ENCODE data around the gene ZCCHC3. TPM values are rescaled to one million over a fixed set of nuclear protein-coding genes. Genes with fewer than 3 reads are reported as not detected.

The ZCCHC3 gene
- total RNA-seq, 2 experiments from 2014 or later, result 19.3 to 19.5 TPM

DNA sequence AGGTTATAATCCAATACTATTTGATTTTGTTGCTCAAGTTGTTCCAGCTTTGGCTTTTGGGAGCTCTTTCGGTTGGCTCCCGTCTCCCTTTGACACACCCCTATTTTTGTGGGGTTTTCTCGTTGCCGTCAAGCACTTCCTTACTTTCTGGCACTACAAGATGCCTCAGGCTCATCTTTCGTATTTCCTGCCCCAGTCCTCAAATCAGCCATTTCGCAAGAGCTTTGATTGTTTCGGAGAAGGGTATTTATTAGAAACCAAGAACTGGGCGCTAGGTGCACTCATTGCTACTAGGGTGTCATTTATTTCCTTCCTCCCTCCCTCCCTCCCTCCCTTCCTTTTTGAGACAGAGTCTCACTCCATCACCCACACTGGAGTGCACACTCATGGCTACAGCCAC lies 14.7 kb downstream of the ZCCHC3 start:
- H3K27ac Mint-ChIP-seq, result no peak overlapping the region
- no peak overlapping the region for H3K4me3 Mint-ChIP-seq
- H3K27me3 ChIP-seq (ENCODE audit: control insufficient read depth in 1 of 2, insufficient read depth in 2 of 2, low read length in 2 of 2), result no peaks in the 10 kb centered on the region
- peaks cover 14% of the 10 kb centered on the region for H3K4me1 Mint-ChIP-seq (ENCODE audit: low read depth)
- no peaks in the 10 kb centered on the region for H3K36me3 Mint-ChIP-seq (ENCODE audit: low read depth)
- TF ChIP-seq CTCF (IDR thresholded peaks at IDR 0.05), result no peak
- H3K27me3 Mint-ChIP-seq, result no peaks in the 10 kb centered on the region
- intact Hi-C loops (cut with DNase I, micrococcal nuclease), result no loop called here
- H3K9me3 Mint-ChIP-seq, result no peaks in the 10 kb centered on the region
- no peak for ATAC-seq (ENCODE audit: poor library complexity)
- ChIA-PET POLR2A (interaction anchor here (1.0 kb wide), 1 partner anchor 14 kb away, joined by 3 read pairs; no protein-coding TSS in a partner anchor), CTCF (no interaction called here)
- no peaks in the 10 kb centered on the region for H3K36me3 ChIP-seq (ENCODE audit: insufficient read depth, low read length)
- no peak overlapping the region for H3K4me3 ChIP-seq (ENCODE audit: low read length)
- no peak overlapping the region for H3K27ac ChIP-seq (ENCODE audit: low read depth in 1 of 2, low read length in 2 of 2)
- no peaks in the 10 kb centered on the region for H3K9me3 ChIP-seq (ENCODE audit: control insufficient read depth in 1 of 2, insufficient read depth in 1 of 2, low read length in 2 of 2)
- peaks cover 12% of the 10 kb centered on the region for H3K4me1 ChIP-seq (ENCODE audit: insufficient read depth, low read length)
- no peak for DNase-seq

- CTCF ChIA-PET, result no interaction called here
- intact Hi-C loops (cut with DNase I, micrococcal nuclease), result no loop called here
Measured at GRCh38 chr20:312866-313265, 15.5 kb downstream of the ZCCHC3 start.

GRCh38 chr20:313402-313801 lies 16.0 kb downstream of the ZCCHC3 start:
- ChIA-PET POLR2A (no interaction called here), CTCF (no interaction called here)
- Mint-ChIP-seq H3K4me3 (no peak overlapping the region), H3K36me3 (ENCODE audit: low read depth) (no peaks in the 10 kb centered on the region), H3K27me3 (no peaks in the 10 kb centered on the region), H3K4me1 (ENCODE audit: low read depth) (peaks cover 14% of the 10 kb centered on the region), H3K9me3 (no peaks in the 10 kb centered on the region), H3K27ac (no peak overlapping the region)
- H3K27me3 ChIP-seq (ENCODE audit: control insufficient read depth in 1 of 2, insufficient read depth in 2 of 2, low read length in 2 of 2), result no peaks in the 10 kb centered on the region
- intact Hi-C loops (cut with DNase I, micrococcal nuclease), result no loop called here
- peaks cover 12% of the 10 kb centered on the region for H3K4me1 ChIP-seq (ENCODE audit: insufficient read depth, low read length)
- DNase-seq (no peak), ATAC-seq (ENCODE audit: poor library complexity) (no peak)
- H3K9me3 ChIP-seq (ENCODE audit: control insufficient read depth in 1 of 2, insufficient read depth in 1 of 2, low read length in 2 of 2), result no peaks in the 10 kb centered on the region
- H3K27ac ChIP-seq (ENCODE audit: low read depth in 1 of 2, low read length in 2 of 2), result no peak overlapping the region
- H3K4me3 ChIP-seq (ENCODE audit: low read length), result no peak overlapping the region
- no peak for TF ChIP-seq CTCF (IDR thresholded peaks at IDR 0.05)
- no peaks in the 10 kb centered on the region for H3K36me3 ChIP-seq (ENCODE audit: insufficient read depth, low read length)

More at GRCh38 chr20:312866-313265, 15.5 kb downstream of the ZCCHC3 start:
- H3K4me1 Mint-ChIP-seq (ENCODE audit: low read depth), result peaks cover 14% of the 10 kb centered on the region
- no peak overlapping the region for H3K4me3 Mint-ChIP-seq
- no peaks in the 10 kb centered on the region for H3K9me3 Mint-ChIP-seq
- H3K36me3 Mint-ChIP-seq (ENCODE audit: low read depth), result no peaks in the 10 kb centered on the region
- Histone ChIP-seq H3K27me3 (ENCODE audit: control insufficient read depth in 1 of 2, insufficient read depth in 2 of 2, low read length in 2 of 2) (no peaks in the 10 kb centered on the region), H3K27ac (ENCODE audit: low read depth in 1 of 2, low read length in 2 of 2) (no peak overlapping the region), H3K4me1 (ENCODE audit: insufficient read depth, low read length) (peaks cover 12% of the 10 kb centered on the region), H3K36me3 (ENCODE audit: insufficient read depth, low read length) (no peaks in the 10 kb centered on the region), H3K4me3 (ENCODE audit: low read length) (no peak overlapping the region), H3K9me3 (ENCODE audit: control insufficient read depth in 1 of 2, insufficient read depth in 1 of 2, low read length in 2 of 2) (no peaks in the 10 kb centered on the region)
- no peak for TF ChIP-seq CTCF (IDR thresholded peaks at IDR 0.05)
- H3K27ac Mint-ChIP-seq, result no peak overlapping the region
- POLR2A ChIA-PET, result interaction anchor here (1.0 kb wide), 1 partner anchor 14 kb away, joined by 3 read pairs; no protein-coding TSS in a partner anchor
- no peaks in the 10 kb centered on the region for H3K27me3 Mint-ChIP-seq
- ATAC-seq (ENCODE audit: poor library complexity) (no peak), DNase-seq (no peak)
